Right cardiac atrium (tissue), 5 donors: ENCODE results near the gene ITIH5. TPM values are rescaled to one million over a fixed set of nuclear protein-coding genes. Genes with fewer than 3 reads are reported as not detected.
A peak's percentile ranks its signal among the peaks of the same experiment; 100 is the strongest.

Experiments
- ATAC-seq, 2 donors: fragments of 200-7000 bp; cut with Tn5 transposase; one replicate each; pipeline versions ENCODE4 v1.8.0 to v1.9.1; 2020; ENCODE audit warnings: moderate library complexity in 2 of 2, mild to moderate bottlenecking in 1 of 2
- DNase-seq, 3 donors: peaks; one replicate each; pipeline ENCODE4 v3.0.0-alpha.2; 2020
- H3K27ac ChIP-seq: one replicate; pipeline ENCODE4 v1.5.1; 2013; ENCODE audit warnings: mild to moderate bottlenecking, low read length, control low read depth, moderate library complexity
- H3K27me3 ChIP-seq: one replicate; pipeline ENCODE4 v1.6.1; 2013; ENCODE audit not compliant: control insufficient read depth, insufficient read depth
- H3K4me1 ChIP-seq: one replicate; pipeline ENCODE4 v1.6.1; 2013; ENCODE audit warnings: low read length; ENCODE audit not compliant: control insufficient read depth, insufficient read depth
- H3K4me3 ChIP-seq: one replicate; pipeline ENCODE4 v1.5.1; 2013; ENCODE audit warnings: low read length, control low read depth
- H3K9me3 ChIP-seq: one replicate; pipeline ENCODE4 v1.6.1; 2013; ENCODE audit warnings: low read length; ENCODE audit not compliant: control insufficient read depth
- whole genome bisulfite sequencing: extraction: QIAGEN DNeasy Blood & Tissue Kit; methylation state at CpG from one replicate; pipeline ENCODE4 v1.1.7; 2013; 5-methylcytosine and 5-hydroxymethylcytosine counted together
- intact Hi-C, 4 donors: fragments of 100-400 bp; cut with DNase I; formaldehyde crosslinking; loops; one replicate each; pipeline versions ENCODE4 v1.11.0 to v1.14.0; 2022 to 2023
- polyA plus RNA-seq: library from polyadenylated mRNA; stranded (reverse); fragments of 200-250 nt; gene quantifications from one replicate; pipeline ENCODE4 v1.2.3, GENCODE V29; 2013
- total RNA-seq, 4 donors: library from RNA; stranded (reverse); fragmentation: NEBNext Ultra II Directional; extraction: Animal tissue kit (Norgen Biotek cat#: 25700); gene quantifications; one replicate each; pipeline ENCODE4 v1.2.1, GENCODE V29; 2021
- donor health status: healthy with polysubstance abuse.
- donor health status: DM: no; HTN: yes; CAD: no.
- donor health status: DM: no; HTN: no; CAD: no.
- donor health status: DM: no; HTN: yes; CAD: no; lungs with severe emphysema.
- donor health status: DM: yes; HTN: yes; CAD: no.

Gene ITIH5
- total and polyA plus RNA-seq, 5 donors = 1.4 to 5.7 (median 2.5) TPM

- Histone ChIP-seq H3K4me3 (no peak overlapping the region), H3K4me1 (no peaks in the 10 kb centered on the region), H3K27me3 (no peaks in the 10 kb centered on the region), H3K9me3 (no peaks in the 10 kb centered on the region), H3K27ac (no peak overlapping the region)
- WGBS = 95% methylated on average over 25 of the region's 25 CpGs
- intact Hi-C loops = no loop called here
- DNase-seq = no peak
- ATAC-seq = no peak
Measured at GRCh38 chr10:7579681-7580080, 87.1 kb downstream of the ITIH5 start.

GRCh38 chr10:7577579-7577978 lies 89.2 kb downstream of the ITIH5 start:
- Histone ChIP-seq H3K27ac (no peak overlapping the region), H3K4me1 (no peaks in the 10 kb centered on the region), H3K4me3 (no peak overlapping the region), H3K27me3 (no peaks in the 10 kb centered on the region), H3K9me3 (no peaks in the 10 kb centered on the region)
- DNase-seq (no peak), ATAC-seq (no peak)
- WGBS = 96% methylated on average over 5 of the region's 5 CpGs
- intact Hi-C loops = no loop called here

- H3K4me1 ChIP-seq = no peaks in the 10 kb centered on the region
- H3K9me3 ChIP-seq = no peaks in the 10 kb centered on the region
- no peaks in the 10 kb centered on the region for H3K27me3 ChIP-seq
- 81% methylated on average over 4 of the region's 4 CpGs for WGBS
- DNase-seq = no peak
- H3K4me3 ChIP-seq = no peak overlapping the region
- intact Hi-C loops = no loop called here
- ATAC-seq = no peak
- no peak overlapping the region for H3K27ac ChIP-seq
Measured at GRCh38 chr10:7577176-7577575, 89.6 kb downstream of the ITIH5 start.

GRCh38 chr10:7576340-7576739 lies 90.4 kb downstream of the ITIH5 start:
- intact Hi-C loops = no loop called here
- no peak for ATAC-seq
- 85% methylated on average over 21 of the region's 21 CpGs for WGBS
- H3K4me1 ChIP-seq = no peaks in the 10 kb centered on the region
- no peak overlapping the region for H3K4me3 ChIP-seq
- no peaks in the 10 kb centered on the region for H3K9me3 ChIP-seq
- H3K27me3 ChIP-seq = no peaks in the 10 kb centered on the region
- no peak overlapping the region for H3K27ac ChIP-seq
- DNase-seq = no peak

GRCh38 chr10:7572391-7572790 lies 94.4 kb downstream of the ITIH5 start:
- Histone ChIP-seq H3K4me3 (no peak overlapping the region), H3K27ac (no peak overlapping the region), H3K27me3 (no peaks in the 10 kb centered on the region), H3K9me3 (no peaks in the 10 kb centered on the region), H3K4me1 (no peaks in the 10 kb centered on the region)
- intact Hi-C loops = no loop called here
- DNase-seq = peak in 1 of 3 donors; percentile 60
- peak; percentile 83 for ATAC-seq
- 25% methylated on average over 3 of the region's 3 CpGs for WGBS

GRCh38 chr10:7571981-7572380 lies 94.8 kb downstream of the ITIH5 start:
- ATAC-seq = no peak
- Histone ChIP-seq H3K4me3 (no peak overlapping the region), H3K27ac (no peak overlapping the region), H3K9me3 (no peaks in the 10 kb centered on the region), H3K4me1 (no peaks in the 10 kb centered on the region), H3K27me3 (no peaks in the 10 kb centered on the region)
- intact Hi-C loops = no loop called here
- no peak for DNase-seq
- 43% methylated on average over 4 of the region's 4 CpGs for WGBS

GRCh38 chr10:7567911-7568620 lies 98.7 kb downstream of the ITIH5 start:
- Histone ChIP-seq H3K27me3 (no peaks in the 10 kb centered on the region), H3K4me3 (no peak overlapping the region), H3K27ac (no peak overlapping the region), H3K4me1 (peaks cover 8% of the 10 kb centered on the region), H3K9me3 (no peaks in the 10 kb centered on the region)
- ATAC-seq = no peak
- WGBS = 78% methylated on average over 4 of the region's 4 CpGs
- no peak for DNase-seq
- intact Hi-C loops = no loop called here

- Histone ChIP-seq H3K27ac (no peak overlapping the region), H3K4me3 (no peak overlapping the region), H3K27me3 (no peaks in the 10 kb centered on the region), H3K4me1 (peaks cover 11% of the 10 kb centered on the region), H3K9me3 (no peaks in the 10 kb centered on the region)
- DNase-seq (no peak), ATAC-seq (no peak)
- intact Hi-C loops = no loop called here
- 94% methylated on average over 5 of the region's 5 CpGs for WGBS
Measured at GRCh38 chr10:7566891-7567290, 99.9 kb downstream of the ITIH5 start.

GRCh38 chr10:7565871-7566270 lies 100.9 kb downstream of the ITIH5 start:
- no peak for ATAC-seq
- Histone ChIP-seq H3K4me1 (peaks cover 17% of the 10 kb centered on the region), H3K27me3 (no peaks in the 10 kb centered on the region), H3K9me3 (no peaks in the 10 kb centered on the region), H3K27ac (no peak overlapping the region), H3K4me3 (no peak overlapping the region)
- DNase-seq = no peak
- intact Hi-C loops = no loop called here
- WGBS = 95% methylated on average over 12 of the region's 12 CpGs

- Histone ChIP-seq H3K4me1 (peaks cover 17% of the 10 kb centered on the region), H3K27ac (no peak overlapping the region), H3K27me3 (no peaks in the 10 kb centered on the region), H3K9me3 (no peaks in the 10 kb centered on the region), H3K4me3 (no peak overlapping the region)
- ATAC-seq (no peak), DNase-seq (peak in 2 of 3 donors; percentile 54 to 63)
- WGBS = 34% methylated on average over 14 of the region's 14 CpGs
- intact Hi-C loops = no loop called here
Measured at GRCh38 chr10:7563770-7564169, 103.0 kb downstream of the ITIH5 start.

- 19% methylated on average over 7 of the region's 7 CpGs for WGBS
- DNase-seq (peak; percentile 76 to 89 (median 78)), ATAC-seq (peak; percentile 79 to 80)
- H3K4me1 ChIP-seq = peaks cover 17% of the 10 kb centered on the region
- no peak overlapping the region for H3K27ac ChIP-seq
- no peaks in the 10 kb centered on the region for H3K9me3 ChIP-seq
- no peaks in the 10 kb centered on the region for H3K27me3 ChIP-seq
- no peak overlapping the region for H3K4me3 ChIP-seq
- intact Hi-C loops = no loop called here
Measured at GRCh38 chr10:7563368-7563767, 103.4 kb downstream of the ITIH5 start.

GRCh38 chr10:7561985-7562384 lies 104.8 kb downstream of the ITIH5 start:
- no peak overlapping the region for H3K4me3 ChIP-seq
- intact Hi-C loops = no loop called here
- H3K27ac ChIP-seq = peak overlapping the region; percentile 6
- no peaks in the 10 kb centered on the region for H3K9me3 ChIP-seq
- H3K4me1 ChIP-seq = peaks cover 17% of the 10 kb centered on the region
- no peak for DNase-seq
- peak in 1 of 2 donors; percentile 22 for ATAC-seq
- H3K27me3 ChIP-seq = no peaks in the 10 kb centered on the region
- WGBS = 61% methylated on average over 6 of the region's 6 CpGs
